HepG2 (cell line): ENCODE measurements around the gene RTF1. TPM values are rescaled to one million over a fixed set of nuclear protein-coding genes. Genes with fewer than 3 reads are reported as not detected.

Source experiments
- BCL6 ChIP-seq: IDR thresholded peaks from 2 replicates; pipeline ENCODE4 v1.6.1; 2016; ENCODE audit warnings: missing genetic modification reagents, missing compliant biosample characterization
- EEA1 ChIP-seq: sonication (generic); formaldehyde crosslinking; IDR thresholded peaks from 2 replicates; pipeline ENCODE4 v1.5.1; 2020; ENCODE audit warnings: mild to moderate bottlenecking, missing genetic modification reagents, borderline replicate concordance
- FOXM1 ChIP-seq: sonication (generic); formaldehyde crosslinking; IDR thresholded peaks from 2 replicates; pipeline ENCODE4 v1.5.0; 2020; ENCODE audit warnings: missing genetic modification reagents
- HOXD1 ChIP-seq: sonication (generic); formaldehyde crosslinking; IDR thresholded peaks from 2 replicates; pipeline ENCODE4 v1.5.0; 2020; ENCODE audit warnings: missing genetic modification reagents
- JARID2 ChIP-seq: sonication (generic); formaldehyde crosslinking; IDR thresholded peaks from 2 replicates; pipeline ENCODE4 v1.8.1; 2023; ENCODE audit warnings: missing genetic modification reagents, inconsistent platforms; ENCODE audit not compliant: insufficient replicate concordance
- NONO ChIP-seq, 2 experiments: fragments of 450-650 bp in 1 of 2; sonication (generic) in 1 of 2; formaldehyde crosslinking in 1 of 2; IDR thresholded peaks in 1 of 2; conservative IDR thresholded peaks in 1 of 2; 2 replicates each; pipeline versions ENCODE4 v1.6.1 to v1.8.0; 2017 to 2022; ENCODE audit warnings: mild to moderate bottlenecking in 1 of 2, missing genetic modification reagents in 1 of 2, moderate library complexity in 1 of 2
- ZBTB42 ChIP-seq: sonication (generic); formaldehyde crosslinking; IDR thresholded peaks from 2 replicates; pipeline ENCODE4 v1.5.0; 2020; ENCODE audit warnings: mild to moderate bottlenecking, missing genetic modification reagents
- ZNF782 ChIP-seq: sonication (generic); formaldehyde crosslinking; IDR thresholded peaks from 2 replicates; pipeline ENCODE4 v1.4.0; 2020; ENCODE audit warnings: missing genetic modification reagents, mild to moderate bottlenecking, borderline replicate concordance
- polyA plus RNA-seq, 8 experiments: library from polyadenylated mRNA; depleted of rRNA in 3 of 8; stranded (reverse) in 7 of 8; unstranded in 1 of 8; fragments of >200 nt; fragmentation: Illumina TruSeq in 4 of 8; extraction: Trizol in 4 of 8; gene quantifications; 2 replicates each; pipeline versions ENCODE4 v1.2.1 to v1.2.3, GENCODE V29; 2011 to 2016; ENCODE audit warnings: low read depth in 4 of 8, missing spikeins in 1 of 8, mixed read lengths in 1 of 8; ENCODE audit not compliant: insufficient read depth in 1 of 8
- total RNA-seq, 5 experiments: library from RNA; depleted of rRNA; stranded (reverse); fragments of >200 nt; fragmentation: Illumina TruSeq; extraction: Trizol; gene quantifications; 2 replicates each; pipeline ENCODE4 v1.2.3, GENCODE V29; 2016; ENCODE audit warnings: low read depth in 1 of 5
- TF ChIP-seq, protein P1 (sequence below): sonication (generic); formaldehyde crosslinking; IDR thresholded peaks from 2 replicates; pipeline ENCODE4 v1.9.0; 2022; ENCODE audit warnings: missing genetic modification reagents, mild to moderate bottlenecking, borderline replicate concordance
- TF ChIP-seq, protein P2 (sequence below), 2 experiments: sonication (generic) in 1 of 2; formaldehyde crosslinking in 1 of 2; IDR thresholded peaks; 2 replicates each; pipeline versions ENCODE4 v1.6.1 to v1.9.0; 2014 to 2022; ENCODE audit warnings: antibody characterized with exemption in 1 of 2, borderline replicate concordance in 1 of 2, inconsistent platforms in 1 of 2, low read depth in 1 of 2, missing genetic modification reagents in 1 of 2
- TF ChIP-seq, protein P3 (sequence below): sonication (generic); formaldehyde crosslinking; IDR thresholded peaks from 2 replicates; pipeline ENCODE4 v1.4.0; 2020; ENCODE audit warnings: mild to moderate bottlenecking, missing genetic modification reagents
- TF ChIP-seq, protein P4 (sequence below): conservative IDR thresholded peaks from 2 replicates; pipeline ENCODE4 v1.6.1; 2018; ENCODE audit warnings: missing genetic modification reagents
- TF ChIP-seq, protein P5 (sequence below): sonication (generic); formaldehyde crosslinking; IDR thresholded peaks from 2 replicates; pipeline ENCODE4 v1.9.0; 2021; ENCODE audit warnings: missing genetic modification reagents, borderline replicate concordance
- TF ChIP-seq, protein P6 (sequence below): sonication (generic); formaldehyde crosslinking; IDR thresholded peaks from 2 replicates; pipeline ENCODE4 v1.4.0; 2020; ENCODE audit warnings: mild to moderate bottlenecking, low read depth, missing genetic modification reagents

The RTF1 gene
- total and polyA plus RNA-seq, 2 of the 13 experiments (the other 11 are each of a cell fraction or from before 2014, with no cell fraction given) = 13.9 to 17.9 TPM

DNA sequence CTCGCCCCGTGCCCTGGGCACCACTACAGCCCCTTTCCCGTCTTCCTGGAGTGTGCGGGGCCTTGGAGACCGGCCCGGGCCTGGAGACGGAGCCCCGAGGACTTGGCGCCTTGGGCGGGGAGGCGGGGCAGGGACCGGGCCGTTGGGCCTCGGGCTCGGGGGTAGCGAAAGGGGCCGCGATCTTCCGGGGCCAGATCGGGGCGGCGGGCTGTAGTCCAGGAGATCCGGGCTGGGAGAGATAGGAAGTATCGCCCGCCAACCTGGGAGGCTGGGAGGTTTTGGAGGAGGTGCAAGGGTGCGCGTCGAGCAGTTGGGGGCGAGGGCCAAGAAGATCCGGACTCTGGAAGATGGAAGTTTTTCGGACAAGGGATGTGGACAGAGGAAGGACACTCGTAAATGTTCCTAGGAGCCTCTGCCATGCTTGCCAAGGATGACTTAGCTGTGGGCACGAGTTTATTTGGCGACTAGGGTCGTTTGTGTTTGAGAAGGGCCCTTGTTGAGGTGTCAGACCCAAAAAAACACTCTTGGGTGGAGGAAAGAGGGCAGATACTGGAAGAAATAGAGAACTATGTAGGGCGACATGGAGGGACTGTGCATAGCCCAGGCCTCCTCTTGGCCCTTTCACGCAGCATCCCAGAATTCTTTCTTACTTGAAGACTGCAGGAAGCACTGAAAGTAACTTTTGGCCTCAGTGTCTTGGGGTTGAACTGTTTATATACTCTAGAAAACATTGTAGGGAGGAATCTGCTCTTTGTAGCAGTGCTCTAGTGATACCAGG, 712 bp downstream of the RTF1 start (continued):
- TF ChIP-seq, protein P1, sequence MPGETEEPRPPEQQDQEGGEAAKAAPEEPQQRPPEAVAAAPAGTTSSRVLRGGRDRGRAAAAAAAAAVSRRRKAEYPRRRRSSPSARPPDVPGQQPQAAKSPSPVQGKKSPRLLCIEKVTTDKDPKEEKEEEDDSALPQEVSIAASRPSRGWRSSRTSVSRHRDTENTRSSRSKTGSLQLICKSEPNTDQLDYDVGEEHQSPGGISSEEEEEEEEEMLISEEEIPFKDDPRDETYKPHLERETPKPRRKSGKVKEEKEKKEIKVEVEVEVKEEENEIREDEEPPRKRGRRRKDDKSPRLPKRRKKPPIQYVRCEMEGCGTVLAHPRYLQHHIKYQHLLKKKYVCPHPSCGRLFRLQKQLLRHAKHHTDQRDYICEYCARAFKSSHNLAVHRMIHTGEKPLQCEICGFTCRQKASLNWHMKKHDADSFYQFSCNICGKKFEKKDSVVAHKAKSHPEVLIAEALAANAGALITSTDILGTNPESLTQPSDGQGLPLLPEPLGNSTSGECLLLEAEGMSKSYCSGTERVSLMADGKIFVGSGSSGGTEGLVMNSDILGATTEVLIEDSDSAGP (CRISPR knock-in tag) = 0 out of 2 replicates have a peak, but pooled peaks have one; percentile 10
- TF ChIP-seq EEA1 (CRISPR knock-in tag) = no peak
- TF ChIP-seq FOXM1 = no peak
- TF ChIP-seq, protein P2, sequence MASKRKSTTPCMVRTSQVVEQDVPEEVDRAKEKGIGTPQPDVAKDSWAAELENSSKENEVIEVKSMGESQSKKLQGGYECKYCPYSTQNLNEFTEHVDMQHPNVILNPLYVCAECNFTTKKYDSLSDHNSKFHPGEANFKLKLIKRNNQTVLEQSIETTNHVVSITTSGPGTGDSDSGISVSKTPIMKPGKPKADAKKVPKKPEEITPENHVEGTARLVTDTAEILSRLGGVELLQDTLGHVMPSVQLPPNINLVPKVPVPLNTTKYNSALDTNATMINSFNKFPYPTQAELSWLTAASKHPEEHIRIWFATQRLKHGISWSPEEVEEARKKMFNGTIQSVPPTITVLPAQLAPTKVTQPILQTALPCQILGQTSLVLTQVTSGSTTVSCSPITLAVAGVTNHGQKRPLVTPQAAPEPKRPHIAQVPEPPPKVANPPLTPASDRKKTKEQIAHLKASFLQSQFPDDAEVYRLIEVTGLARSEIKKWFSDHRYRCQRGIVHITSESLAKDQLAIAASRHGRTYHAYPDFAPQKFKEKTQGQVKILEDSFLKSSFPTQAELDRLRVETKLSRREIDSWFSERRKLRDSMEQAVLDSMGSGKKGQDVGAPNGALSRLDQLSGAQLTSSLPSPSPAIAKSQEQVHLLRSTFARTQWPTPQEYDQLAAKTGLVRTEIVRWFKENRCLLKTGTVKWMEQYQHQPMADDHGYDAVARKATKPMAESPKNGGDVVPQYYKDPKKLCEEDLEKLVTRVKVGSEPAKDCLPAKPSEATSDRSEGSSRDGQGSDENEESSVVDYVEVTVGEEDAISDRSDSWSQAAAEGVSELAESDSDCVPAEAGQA (IDR thresholded peaks at IDR 0.05; ENCODE audit: low read depth) = 0 out of 2 replicates have a peak, but pooled peaks have one; percentile 21
- TF ChIP-seq, protein P2 (CRISPR knock-in tag; IDR thresholded peaks at IDR 0.05; ENCODE audit: borderline replicate concordance) = no peak
- TF ChIP-seq ZNF782 (CRISPR knock-in tag) = no peak
- TF ChIP-seq, protein P3, sequence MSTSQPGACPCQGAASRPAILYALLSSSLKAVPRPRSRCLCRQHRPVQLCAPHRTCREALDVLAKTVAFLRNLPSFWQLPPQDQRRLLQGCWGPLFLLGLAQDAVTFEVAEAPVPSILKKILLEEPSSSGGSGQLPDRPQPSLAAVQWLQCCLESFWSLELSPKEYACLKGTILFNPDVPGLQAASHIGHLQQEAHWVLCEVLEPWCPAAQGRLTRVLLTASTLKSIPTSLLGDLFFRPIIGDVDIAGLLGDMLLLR (CRISPR knock-in tag) = no peak
- TF ChIP-seq BCL6 (CRISPR knock-in tag) = no peak
- TF ChIP-seq, protein P4, sequence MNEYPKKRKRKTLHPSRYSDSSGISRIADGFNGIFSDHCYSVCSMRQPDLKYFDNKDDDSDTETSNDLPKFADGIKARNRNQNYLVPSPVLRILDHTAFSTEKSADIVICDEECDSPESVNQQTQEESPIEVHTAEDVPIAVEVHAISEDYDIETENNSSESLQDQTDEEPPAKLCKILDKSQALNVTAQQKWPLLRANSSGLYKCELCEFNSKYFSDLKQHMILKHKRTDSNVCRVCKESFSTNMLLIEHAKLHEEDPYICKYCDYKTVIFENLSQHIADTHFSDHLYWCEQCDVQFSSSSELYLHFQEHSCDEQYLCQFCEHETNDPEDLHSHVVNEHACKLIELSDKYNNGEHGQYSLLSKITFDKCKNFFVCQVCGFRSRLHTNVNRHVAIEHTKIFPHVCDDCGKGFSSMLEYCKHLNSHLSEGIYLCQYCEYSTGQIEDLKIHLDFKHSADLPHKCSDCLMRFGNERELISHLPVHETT (CRISPR knock-in tag) = no peak
- TF ChIP-seq, protein P5, sequence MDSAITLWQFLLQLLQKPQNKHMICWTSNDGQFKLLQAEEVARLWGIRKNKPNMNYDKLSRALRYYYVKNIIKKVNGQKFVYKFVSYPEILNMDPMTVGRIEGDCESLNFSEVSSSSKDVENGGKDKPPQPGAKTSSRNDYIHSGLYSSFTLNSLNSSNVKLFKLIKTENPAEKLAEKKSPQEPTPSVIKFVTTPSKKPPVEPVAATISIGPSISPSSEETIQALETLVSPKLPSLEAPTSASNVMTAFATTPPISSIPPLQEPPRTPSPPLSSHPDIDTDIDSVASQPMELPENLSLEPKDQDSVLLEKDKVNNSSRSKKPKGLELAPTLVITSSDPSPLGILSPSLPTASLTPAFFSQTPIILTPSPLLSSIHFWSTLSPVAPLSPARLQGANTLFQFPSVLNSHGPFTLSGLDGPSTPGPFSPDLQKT (CRISPR knock-in tag) = no peak
- TF ChIP-seq ZBTB42 (CRISPR knock-in tag) = 0 out of 2 replicates have a peak, but pooled peaks have one; percentile 1
- TF ChIP-seq NONO (IDR thresholded peaks at IDR 0.05) = no peak
- TF ChIP-seq NONO (CRISPR knock-in tag; conservative IDR thresholded peaks at IDR 0.05) = no peak
- no peak for TF ChIP-seq JARID2 (CRISPR knock-in tag)
- TF ChIP-seq, protein P6, sequence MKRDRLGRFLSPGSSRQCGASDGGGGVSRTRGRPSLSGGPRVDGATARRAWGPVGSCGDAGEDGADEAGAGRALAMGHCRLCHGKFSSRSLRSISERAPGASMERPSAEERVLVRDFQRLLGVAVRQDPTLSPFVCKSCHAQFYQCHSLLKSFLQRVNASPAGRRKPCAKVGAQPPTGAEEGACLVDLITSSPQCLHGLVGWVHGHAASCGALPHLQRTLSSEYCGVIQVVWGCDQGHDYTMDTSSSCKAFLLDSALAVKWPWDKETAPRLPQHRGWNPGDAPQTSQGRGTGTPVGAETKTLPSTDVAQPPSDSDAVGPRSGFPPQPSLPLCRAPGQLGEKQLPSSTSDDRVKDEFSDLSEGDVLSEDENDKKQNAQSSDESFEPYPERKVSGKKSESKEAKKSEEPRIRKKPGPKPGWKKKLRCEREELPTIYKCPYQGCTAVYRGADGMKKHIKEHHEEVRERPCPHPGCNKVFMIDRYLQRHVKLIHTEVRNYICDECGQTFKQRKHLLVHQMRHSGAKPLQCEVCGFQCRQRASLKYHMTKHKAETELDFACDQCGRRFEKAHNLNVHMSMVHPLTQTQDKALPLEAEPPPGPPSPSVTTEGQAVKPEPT (CRISPR knock-in tag) = no peak
- TF ChIP-seq HOXD1 = 0 out of 2 replicates have a peak, but pooled peaks have one; percentile 33
